Spleen (tissue), 7 donors: ENCODE results near the gene MYO15A.

Experiments used
- POLR2A ChIP-seq, 3 donors: fragments of 450-650 bp; IDR thresholded peaks; one replicate each; pipeline ENCODE4 v1.5.1; 2017; ENCODE audit warnings: antibody characterized with exemption in 3 of 3, mild to moderate bottlenecking in 1 of 3
- POLR2AphosphoS5 ChIP-seq, 3 donors: sonication (generic); formaldehyde crosslinking; IDR thresholded peaks; one replicate each; pipeline ENCODE4 v1.5.1; 2017; ENCODE audit warnings: antibody characterized with exemption in 3 of 3
- TF ChIP-seq, protein P1 (sequence below), 11 experiments: fragments of 200-600 bp in 7 of 11; fragments of 450-650 bp in 4 of 11; sonication (generic) in 4 of 11; IDR thresholded peaks in 8 of 11; conservative IDR thresholded peaks in 3 of 11; 1 replicate in 7 of 11; 2 replicates in 4 of 11; pipeline versions ENCODE4 v1.4.0 to v1.8.0; 2016 to 2021; ENCODE audit warnings: antibody characterized with exemption in 11 of 11, inconsistent platforms in 4 of 11, mild to moderate bottlenecking in 1 of 11
- donor health status: DM: no; HTN: no; CAD: no; lungs with moderate emphysema.
- donor health status: DM: no; HTN: no; CAD: no.
- donor health status: DM: no; HTN: no; CAD: no.

DNA sequence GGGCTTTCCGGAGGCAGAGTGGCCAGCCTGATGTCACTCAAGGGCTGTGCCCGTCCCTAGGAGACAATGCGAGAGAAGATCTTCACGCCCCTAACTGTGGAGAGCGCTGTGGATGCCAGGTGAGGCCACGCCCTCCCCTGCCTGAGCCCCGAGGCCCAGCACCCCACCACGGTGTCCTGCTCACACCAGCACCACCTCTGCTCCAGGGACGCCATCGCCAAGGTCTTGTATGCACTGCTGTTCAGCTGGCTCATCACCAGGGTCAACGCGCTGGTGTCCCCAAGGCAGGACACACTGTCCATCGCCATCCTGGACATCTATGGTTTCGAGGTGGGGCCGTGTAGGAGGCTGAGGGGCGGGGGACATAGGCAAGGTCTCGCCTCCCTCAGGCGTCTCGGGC is 27.8 kb downstream of the MYO15A start:
- TF ChIP-seq, protein P1, sequence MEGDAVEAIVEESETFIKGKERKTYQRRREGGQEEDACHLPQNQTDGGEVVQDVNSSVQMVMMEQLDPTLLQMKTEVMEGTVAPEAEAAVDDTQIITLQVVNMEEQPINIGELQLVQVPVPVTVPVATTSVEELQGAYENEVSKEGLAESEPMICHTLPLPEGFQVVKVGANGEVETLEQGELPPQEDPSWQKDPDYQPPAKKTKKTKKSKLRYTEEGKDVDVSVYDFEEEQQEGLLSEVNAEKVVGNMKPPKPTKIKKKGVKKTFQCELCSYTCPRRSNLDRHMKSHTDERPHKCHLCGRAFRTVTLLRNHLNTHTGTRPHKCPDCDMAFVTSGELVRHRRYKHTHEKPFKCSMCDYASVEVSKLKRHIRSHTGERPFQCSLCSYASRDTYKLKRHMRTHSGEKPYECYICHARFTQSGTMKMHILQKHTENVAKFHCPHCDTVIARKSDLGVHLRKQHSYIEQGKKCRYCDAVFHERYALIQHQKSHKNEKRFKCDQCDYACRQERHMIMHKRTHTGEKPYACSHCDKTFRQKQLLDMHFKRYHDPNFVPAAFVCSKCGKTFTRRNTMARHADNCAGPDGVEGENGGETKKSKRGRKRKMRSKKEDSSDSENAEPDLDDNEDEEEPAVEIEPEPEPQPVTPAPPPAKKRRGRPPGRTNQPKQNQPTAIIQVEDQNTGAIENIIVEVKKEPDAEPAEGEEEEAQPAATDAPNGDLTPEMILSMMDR (IDR thresholded peaks at IDR 0.05 in 8 of 11, conservative IDR thresholded peaks at IDR 0.05 in 3 of 11) = no peak
- TF ChIP-seq POLR2A (IDR thresholded peaks at IDR 0.05) (no peak), POLR2AphosphoS5 (IDR thresholded peaks at IDR 0.05) (no peak)
